H9 (cell line): ENCODE data around the gene PRKACA. TPM values are rescaled to one million over a fixed set of nuclear protein-coding genes. Genes with fewer than 3 reads are reported as not detected.
A peak's percentile ranks its signal among the peaks of the same experiment; 100 is the strongest.

Experiments used
- DNase-seq: peaks from one replicate; pipeline ENCODE4 v3.0.0-alpha.2; 2017
- H2AFZ ChIP-seq: one replicate; pipeline ENCODE4 v1.6.1; 2013; ENCODE audit warnings: mild to moderate bottlenecking, low read length, control low read depth, moderate library complexity
- H2AK5ac ChIP-seq: 2 replicates; pipeline ENCODE4 v1.6.1; 2013; ENCODE audit warnings: low read length, control low read depth, mixed read lengths; ENCODE audit not compliant: insufficient read length
- H2BK120ac ChIP-seq: one replicate; pipeline ENCODE4 v1.6.1; 2013; ENCODE audit warnings: low read depth, mild to moderate bottlenecking, low read length, control low read depth, inconsistent platforms; ENCODE audit not compliant: poor library complexity, severe bottlenecking
- H2BK12ac ChIP-seq: 2 replicates; pipeline ENCODE4 v1.6.1; 2013; ENCODE audit warnings: low read length, control low read depth, mixed read lengths, low read depth; ENCODE audit not compliant: insufficient read length
- H2BK15ac ChIP-seq: 2 replicates; pipeline ENCODE4 v1.6.1; 2013; ENCODE audit warnings: low read depth, low read length, control low read depth
- H2BK20ac ChIP-seq: one replicate; pipeline ENCODE4 v1.6.1; 2013; ENCODE audit warnings: low read depth, mild to moderate bottlenecking, low read length, control low read depth, inconsistent platforms; ENCODE audit not compliant: poor library complexity, severe bottlenecking
- H2BK5ac ChIP-seq: 2 replicates; pipeline ENCODE4 v1.6.1; 2013; ENCODE audit warnings: low read length, control low read depth, mixed read lengths; ENCODE audit not compliant: insufficient read length
- H3K14ac ChIP-seq: 2 replicates; pipeline ENCODE4 v1.6.1; 2013; ENCODE audit warnings: low read length, control low read depth; ENCODE audit not compliant: insufficient read depth
- H3K18ac ChIP-seq: 2 replicates; pipeline ENCODE4 v1.6.1; 2013; ENCODE audit warnings: low read depth, mild to moderate bottlenecking, mixed read lengths, low read length, control low read depth; ENCODE audit not compliant: insufficient read length
- H3K23ac ChIP-seq: 2 replicates; pipeline ENCODE4 v1.6.1; 2013; ENCODE audit warnings: low read length, control low read depth, mixed read lengths, low read depth; ENCODE audit not compliant: insufficient read length
- H3K23me2 ChIP-seq: 2 replicates; pipeline ENCODE4 v1.6.1; 2013; ENCODE audit warnings: low read depth, mild to moderate bottlenecking, mixed read lengths, low read length, control low read depth; ENCODE audit not compliant: insufficient read length, poor library complexity, severe bottlenecking
- H3K27ac ChIP-seq: 2 replicates; pipeline ENCODE4 v1.5.1; 2013; ENCODE audit warnings: low read length, control low read depth, mixed read lengths, low read depth; ENCODE audit not compliant: insufficient read length
- H3K27me3 ChIP-seq: 2 replicates; pipeline ENCODE4 v1.6.1; 2013; ENCODE audit warnings: low read length, control low read depth, inconsistent platforms; ENCODE audit not compliant: insufficient read depth
- H3K4ac ChIP-seq: 2 replicates; pipeline ENCODE4 v1.6.1; 2013; ENCODE audit warnings: low read depth, mild to moderate bottlenecking, control low read depth, inconsistent platforms, low read length, moderate library complexity
- H3K4me1 ChIP-seq: 2 replicates; pipeline ENCODE4 v1.6.1; 2013; ENCODE audit warnings: low read length, control low read depth, inconsistent platforms; ENCODE audit not compliant: insufficient read depth
- H3K4me2 ChIP-seq: 2 replicates; pipeline ENCODE4 v1.6.1; 2013; ENCODE audit warnings: low read length, control low read depth, mixed read lengths; ENCODE audit not compliant: insufficient read length, insufficient read depth
- H3K56ac ChIP-seq: 2 replicates; pipeline ENCODE4 v1.6.1; 2013; ENCODE audit warnings: low read depth, mild to moderate bottlenecking, mixed read lengths, low read length, control low read depth; ENCODE audit not compliant: insufficient read length
- H3K79me1 ChIP-seq: 2 replicates; pipeline ENCODE4 v1.6.1; 2013; ENCODE audit warnings: low read depth, mild to moderate bottlenecking, moderate library complexity, low read length, control low read depth, inconsistent platforms; ENCODE audit not compliant: insufficient read depth, poor library complexity, severe bottlenecking
- H3K79me2 ChIP-seq: 2 replicates; pipeline ENCODE4 v1.6.1; 2013; ENCODE audit warnings: low read length, control low read depth, inconsistent platforms; ENCODE audit not compliant: insufficient read depth
- H3K9ac ChIP-seq: 2 replicates; pipeline ENCODE4 v1.6.1; 2013; ENCODE audit warnings: low read length, control low read depth, mixed read lengths; ENCODE audit not compliant: insufficient read length; ENCODE audit errors: extremely low read depth
- H3K9me3 ChIP-seq: one replicate; pipeline ENCODE4 v1.6.1; 2013; ENCODE audit warnings: low read depth, low read length, inconsistent platforms; ENCODE audit not compliant: control insufficient read depth
- H3T11ph ChIP-seq: one replicate; pipeline ENCODE4 v1.6.1; 2013; ENCODE audit warnings: mild to moderate bottlenecking, low read length, control low read depth, inconsistent platforms
- H4K20me1 ChIP-seq: one replicate; pipeline ENCODE4 v1.6.1; 2013; ENCODE audit not compliant: control insufficient read depth, insufficient read length, insufficient read depth
- H4K5ac ChIP-seq: 2 replicates; pipeline ENCODE4 v1.6.1; 2013; ENCODE audit warnings: low read depth, mild to moderate bottlenecking, mixed read lengths, low read length, control low read depth; ENCODE audit not compliant: insufficient read length
- H4K8ac ChIP-seq: replicated peaks from 2 replicates; pipeline ENCODE4 v1.6.1; 2013; ENCODE audit warnings: low read length, control low read depth, mixed read lengths, low read depth; ENCODE audit not compliant: insufficient read length
- H4K91ac ChIP-seq: 2 replicates; pipeline ENCODE4 v1.6.1; 2013; ENCODE audit warnings: low read depth, mild to moderate bottlenecking, moderate library complexity, mixed read lengths, low read length, control low read depth; ENCODE audit not compliant: insufficient read length
- H3K27ac Mint-ChIP-seq, 3 experiments: 2 replicates in 2 of 3; 3 replicates in 1 of 3; pipeline ENCODE4 v1.8.0; 2020 to 2021; ENCODE audit warnings: mixed read lengths in 3 of 3, mild to moderate bottlenecking in 1 of 3, moderate library complexity in 1 of 3
- H3K27me3 Mint-ChIP-seq: 2 replicates; pipeline ENCODE4 v1.8.0; 2021; ENCODE audit warnings: low read depth, mild to moderate bottlenecking, moderate library complexity, mixed read lengths
- H3K36me3 Mint-ChIP-seq, 3 experiments: 2 replicates in 2 of 3; 3 replicates in 1 of 3; pipeline ENCODE4 v1.8.0; 2020 to 2021; ENCODE audit warnings: low read depth in 3 of 3, mixed read lengths in 3 of 3; ENCODE audit not compliant: insufficient read depth in 1 of 3
- H3K4me1 Mint-ChIP-seq, 2 experiments: 2 replicates each; pipeline ENCODE4 v1.8.0; 2020; ENCODE audit warnings: mixed read lengths in 2 of 2
- H3K4me3 Mint-ChIP-seq, 2 experiments: 2 replicates in 1 of 2; 3 replicates in 1 of 2; pipeline ENCODE4 v1.8.0; 2020 to 2021; ENCODE audit warnings: mild to moderate bottlenecking in 2 of 2, mixed read lengths in 2 of 2, moderate library complexity in 1 of 2
- H3K9me3 Mint-ChIP-seq, 2 experiments: 2 replicates in 1 of 2; 3 replicates in 1 of 2; pipeline ENCODE4 v1.8.0; 2020; ENCODE audit warnings: mild to moderate bottlenecking in 2 of 2, mixed read lengths in 2 of 2, moderate library complexity in 1 of 2
- CTCF ChIP-seq: fragments of 200-600 bp; sonication (generic); conservative IDR thresholded peaks from 3 replicates; pipeline ENCODE4 v1.8.0; 2021; ENCODE audit warnings: antibody characterized with exemption, mild to moderate bottlenecking
- WGBS: extraction: QIAGEN DNeasy Blood & Tissue Kit; methylation state at CpG from one replicate; pipeline ENCODE4 v1.1.7; 2013; ENCODE audit warnings: missing lambda C conversion rate, low lambda C conversion rate, mixed read lengths; ENCODE audit not compliant: insufficient read length; ENCODE audit errors: extremely low coverage; 5-methylcytosine and 5-hydroxymethylcytosine counted together
- total RNA-seq: library from RNA; stranded (reverse); gene quantifications from 2 replicates; pipeline ENCODE4 v1.2.1, GENCODE V29; 2021

PRKACA gene
- total RNA-seq, 1 experiment from 2014 or later = 51.8 TPM

GRCh38 chr19:14090509-14091080, 27.0 kb downstream of the PRKACA start, which contains the start of gene SAMD1:
Gene SAMD1 (minus strand): TSS chr19:14090751.
- Mint-ChIP-seq H3K36me3 (peaks cover 17 to 36% (median 29%) of the 10 kb centered on the region in 3 experiments), H3K4me3 (peak within 1 kb of the TSS; percentile 78 to 98), H3K4me1 (peaks cover 12% of the 10 kb centered on the region in 2 experiments), H3K9me3 (peaks cover 13 to 15% of the 10 kb centered on the region in 2 experiments), H3K27ac (peak within 1 kb of the TSS; percentile 70 to 92 (median 78); a peak in 5 of 7 replicates), H3K27me3 (peaks cover 21% of the 10 kb centered on the region)
- Histone ChIP-seq H3K27me3 (no peaks in the 10 kb centered on the region), H4K8ac (no peak within 1 kb of the TSS), H4K5ac (no peak within 1 kb of the TSS), H3K4me2 (peak within 1 kb of the TSS; percentile 68), H2AFZ (no peak within 1 kb of the TSS), H3K4me1 (no peaks in the 10 kb centered on the region), H2BK15ac (no peak within 1 kb of the TSS), H3K9me3 (peaks cover 6% of the 10 kb centered on the region), H3K23ac (no peak within 1 kb of the TSS), H3K18ac (no peak within 1 kb of the TSS), H3K23me2 (peaks cover 8% of the 10 kb centered on the region), H2BK120ac (no peak within 1 kb of the TSS), H3K79me1 (no peaks in the 10 kb centered on the region), H3K9ac (no peak within 1 kb of the TSS), H3K56ac (no peak within 1 kb of the TSS), H4K91ac (no peak within 1 kb of the TSS), H2BK20ac (no peak within 1 kb of the TSS), H3K27ac (no peak within 1 kb of the TSS), H3K14ac (no peak within 1 kb of the TSS; the same call in 1 of the 2 replicates), H4K20me1 (no peaks in the 10 kb centered on the region), H2BK12ac (no peak within 1 kb of the TSS), H3T11ph (no peak within 1 kb of the TSS), H3K4ac (no peak within 1 kb of the TSS), H3K79me2 (no peaks in the 10 kb centered on the region), H2BK5ac (no peak within 1 kb of the TSS), H2AK5ac (no peak within 1 kb of the TSS)
- no peak for TF ChIP-seq CTCF
- no CpG with 5 or more reads among the region's 65 CpGs for WGBS
- DNase-seq = peak; percentile 79
